SJSA1 (cell line): ENCODE measurements around the gene MALSU1. TPM values are rescaled to one million over a fixed set of nuclear protein-coding genes. Genes with fewer than 3 reads are reported as not detected.

Source experiments
- DNase-seq, 2 experiments: peaks; one replicate each; pipeline ENCODE4 v3.0.0-alpha.2; 2015 to 2020; ENCODE audit warnings: low spot score in 2 of 2, low read depth in 1 of 2
- H3K27ac ChIP-seq: fragments of 250-450 bp; sonication (Bioruptor Pico); 2 replicates; pipeline ENCODE4 v1.5.1; 2020; ENCODE audit warnings: mild to moderate bottlenecking, moderate library complexity
- H3K27me3 ChIP-seq: fragments of 250-450 bp; sonication (Bioruptor Pico); replicated peaks from 2 replicates; pipeline ENCODE4 v1.5.1; 2020; ENCODE audit warnings: mild to moderate bottlenecking, moderate library complexity
- H3K36me3 ChIP-seq: fragments of 250-450 bp; sonication (Bioruptor Pico); 2 replicates; pipeline ENCODE4 v1.5.1; 2020; ENCODE audit warnings: mild to moderate bottlenecking
- H3K4me1 ChIP-seq: fragments of 250-450 bp; sonication (Bioruptor Pico); replicated peaks from 2 replicates; pipeline ENCODE4 v1.6.1; 2021; ENCODE audit warnings: mild to moderate bottlenecking
- H3K4me3 ChIP-seq: fragments of 250-450 bp; sonication (Bioruptor Pico); 2 replicates; pipeline ENCODE4 v1.5.1; 2020; ENCODE audit warnings: mild to moderate bottlenecking
- H3K9me3 ChIP-seq: fragments of 250-450 bp; sonication (Bioruptor Pico); replicated peaks from 2 replicates; pipeline ENCODE4 v1.5.1; 2020; ENCODE audit warnings: mild to moderate bottlenecking
- total RNA-seq: library from RNA; depleted of rRNA; stranded (reverse); fragments of >200 nt; shearing (Covaris generic); gene quantifications from 2 replicates; pipeline ENCODE4 v1.2.3, GENCODE V29; 2014; rRNA removed

Gene MALSU1
- total RNA-seq, result 94.0 and 139 TPM in 2 replicates

- peak within 1 kb of the TSS; percentile 56 for H3K27ac ChIP-seq
- DNase-seq, result peak; percentile 90 to 96
- H3K4me1 ChIP-seq, result peaks cover 20% of the 10 kb centered on the region
- H3K9me3 ChIP-seq, result no peaks in the 10 kb centered on the region
- peak within 1 kb of the TSS; percentile 74 for H3K4me3 ChIP-seq
- H3K36me3 ChIP-seq, result peaks cover 27% of the 10 kb centered on the region
- H3K27me3 ChIP-seq, result no peaks in the 10 kb centered on the region
Measured at GRCh38 chr7:23298885-23299769, at the start of gene MALSU1. MALSU1 (plus strand) TSS chr7:23299339; CDS start chr7:23299353, 14 bp downstream.

- Histone ChIP-seq H3K4me3 (no peak overlapping the region), H3K27ac (no peak overlapping the region), H3K9me3 (no peaks in the 10 kb centered on the region), H3K27me3 (0 out of 2 replicates have a peak, but pooled peaks cover under 1% of the 10 kb centered on the region), H3K4me1 (peaks cover 9% of the 10 kb centered on the region), H3K36me3 (no peaks in the 10 kb centered on the region)
- DNase-seq, result no peak
Measured at GRCh38 chr7:23249486-23249885, 49.7 kb upstream of the MALSU1 start.

- Histone ChIP-seq H3K4me1 (peaks cover 12% of the 10 kb centered on the region), H3K27ac (no peak overlapping the region), H3K36me3 (no peaks in the 10 kb centered on the region), H3K9me3 (no peaks in the 10 kb centered on the region; the same call in 1 of the 2 replicates), H3K27me3 (no peaks in the 10 kb centered on the region), H3K4me3 (no peak overlapping the region)
- peak; percentile 61 to 64 for DNase-seq
Measured at GRCh38 chr7:23254051-23254681, 45.0 kb upstream of the MALSU1 start.

- H3K4me3 ChIP-seq, result no peak overlapping the region
- H3K9me3 ChIP-seq, result no peaks in the 10 kb centered on the region; the same call in 1 of the 2 replicates
- H3K4me1 ChIP-seq, result peaks cover 12% of the 10 kb centered on the region
- no peaks in the 10 kb centered on the region for H3K36me3 ChIP-seq
- H3K27me3 ChIP-seq, result no peaks in the 10 kb centered on the region
- no peak overlapping the region for H3K27ac ChIP-seq
- no peak for DNase-seq
Measured at GRCh38 chr7:23256731-23257130, 42.4 kb upstream of the MALSU1 start.

GRCh38 chr7:23260371-23260770, 38.8 kb upstream of the MALSU1 start:
- no peaks in the 10 kb centered on the region for H3K27me3 ChIP-seq
- no peak overlapping the region for H3K27ac ChIP-seq
- no peak for DNase-seq
- no peaks in the 10 kb centered on the region for H3K36me3 ChIP-seq
- no peak overlapping the region for H3K4me3 ChIP-seq
- no peaks in the 10 kb centered on the region for H3K4me1 ChIP-seq
- no peaks in the 10 kb centered on the region; the same call in 1 of the 2 replicates for H3K9me3 ChIP-seq

- H3K9me3 ChIP-seq, result no peaks in the 10 kb centered on the region
- no peak overlapping the region for H3K4me3 ChIP-seq
- no peaks in the 10 kb centered on the region for H3K27me3 ChIP-seq
- no peaks in the 10 kb centered on the region for H3K4me1 ChIP-seq
- no peak overlapping the region for H3K27ac ChIP-seq
- DNase-seq, result peak; percentile 30 to 62
- no peaks in the 10 kb centered on the region for H3K36me3 ChIP-seq
Measured at GRCh38 chr7:23261843-23262452, 37.2 kb upstream of the MALSU1 start.

- Histone ChIP-seq H3K27me3 (no peaks in the 10 kb centered on the region), H3K4me1 (no peaks in the 10 kb centered on the region), H3K36me3 (no peaks in the 10 kb centered on the region), H3K4me3 (no peak overlapping the region), H3K9me3 (no peaks in the 10 kb centered on the region), H3K27ac (no peak overlapping the region)
- DNase-seq, result no peak
Measured at GRCh38 chr7:23264916-23265458, 34.2 kb upstream of the MALSU1 start.

- Histone ChIP-seq H3K9me3 (no peaks in the 10 kb centered on the region), H3K4me1 (no peaks in the 10 kb centered on the region), H3K36me3 (no peaks in the 10 kb centered on the region), H3K27ac (no peak overlapping the region), H3K27me3 (no peaks in the 10 kb centered on the region), H3K4me3 (no peak overlapping the region)
- no peak for DNase-seq
Measured at GRCh38 chr7:23266918-23267317, 32.2 kb upstream of the MALSU1 start.

GRCh38 chr7:23267357-23267756, 31.8 kb upstream of the MALSU1 start:
- DNase-seq, result no peak
- Histone ChIP-seq H3K9me3 (no peaks in the 10 kb centered on the region), H3K27ac (no peak overlapping the region), H3K4me3 (no peak overlapping the region), H3K27me3 (no peaks in the 10 kb centered on the region), H3K36me3 (no peaks in the 10 kb centered on the region), H3K4me1 (no peaks in the 10 kb centered on the region)

- no peak for DNase-seq
- H3K27me3 ChIP-seq, result no peaks in the 10 kb centered on the region
- no peak overlapping the region for H3K27ac ChIP-seq
- H3K4me3 ChIP-seq, result no peak overlapping the region
- 0 out of 2 replicates have a peak, but pooled peaks cover under 1% of the 10 kb centered on the region for H3K4me1 ChIP-seq
- no peaks in the 10 kb centered on the region for H3K9me3 ChIP-seq
- no peaks in the 10 kb centered on the region for H3K36me3 ChIP-seq
Measured at GRCh38 chr7:23268167-23268566, 31.0 kb upstream of the MALSU1 start.

- Histone ChIP-seq H3K4me3 (no peak overlapping the region), H3K36me3 (no peaks in the 10 kb centered on the region), H3K9me3 (no peaks in the 10 kb centered on the region), H3K4me1 (0 out of 2 replicates have a peak, but pooled peaks cover 4% of the 10 kb centered on the region), H3K27me3 (no peaks in the 10 kb centered on the region), H3K27ac (no peak overlapping the region)
- DNase-seq, result no peak
Measured at GRCh38 chr7:23268746-23269145, 30.4 kb upstream of the MALSU1 start.

GRCh38 chr7:23272275-23272674, 26.9 kb upstream of the MALSU1 start:
- Histone ChIP-seq H3K27me3 (no peaks in the 10 kb centered on the region), H3K4me1 (0 out of 2 replicates have a peak, but pooled peaks cover 4% of the 10 kb centered on the region), H3K27ac (no peak overlapping the region), H3K4me3 (no peak overlapping the region), H3K36me3 (no peaks in the 10 kb centered on the region), H3K9me3 (no peaks in the 10 kb centered on the region)
- no peak for DNase-seq

GRCh38 chr7:23273141-23273599, 26.0 kb upstream of the MALSU1 start:
- Histone ChIP-seq H3K4me3 (no peak overlapping the region), H3K36me3 (no peaks in the 10 kb centered on the region), H3K4me1 (0 out of 2 replicates have a peak, but pooled peaks cover 4% of the 10 kb centered on the region), H3K27ac (no peak overlapping the region), H3K27me3 (no peaks in the 10 kb centered on the region), H3K9me3 (no peaks in the 10 kb centered on the region)
- peak; percentile 76 to 92 for DNase-seq
